Measurements from ENCODE around the gene TIMM22.

Gene TIMM22

GRCh38 chr17:1022278-1023024, 25.5 kb downstream of the TIMM22 start:
- DNase-seq (ENCODE audit: low read depth in 2 of 2), result no peak

DNA sequence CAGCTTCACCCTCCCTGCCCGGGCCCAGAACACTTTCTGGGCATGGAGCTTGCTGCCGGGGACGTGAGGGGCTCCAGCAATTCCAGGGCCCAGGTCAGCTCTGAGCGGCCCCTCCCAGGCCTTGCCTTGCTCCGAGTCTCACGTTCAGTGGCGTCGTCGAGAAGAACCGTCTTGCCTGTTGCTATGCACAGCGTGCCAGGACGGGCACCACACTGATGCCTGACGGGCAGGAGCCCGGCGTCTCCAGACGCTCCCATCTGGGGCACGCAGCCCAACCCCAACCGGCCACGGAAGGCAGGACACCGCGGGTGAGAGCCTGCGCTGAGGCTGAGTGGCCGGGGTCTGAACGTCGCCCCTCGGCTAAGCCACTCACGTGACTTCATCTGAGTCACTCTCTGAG, 27.1 kb downstream of the TIMM22 start:
- DNase-seq (ENCODE audit: low read depth in 2 of 2), result no peak

DNA sequence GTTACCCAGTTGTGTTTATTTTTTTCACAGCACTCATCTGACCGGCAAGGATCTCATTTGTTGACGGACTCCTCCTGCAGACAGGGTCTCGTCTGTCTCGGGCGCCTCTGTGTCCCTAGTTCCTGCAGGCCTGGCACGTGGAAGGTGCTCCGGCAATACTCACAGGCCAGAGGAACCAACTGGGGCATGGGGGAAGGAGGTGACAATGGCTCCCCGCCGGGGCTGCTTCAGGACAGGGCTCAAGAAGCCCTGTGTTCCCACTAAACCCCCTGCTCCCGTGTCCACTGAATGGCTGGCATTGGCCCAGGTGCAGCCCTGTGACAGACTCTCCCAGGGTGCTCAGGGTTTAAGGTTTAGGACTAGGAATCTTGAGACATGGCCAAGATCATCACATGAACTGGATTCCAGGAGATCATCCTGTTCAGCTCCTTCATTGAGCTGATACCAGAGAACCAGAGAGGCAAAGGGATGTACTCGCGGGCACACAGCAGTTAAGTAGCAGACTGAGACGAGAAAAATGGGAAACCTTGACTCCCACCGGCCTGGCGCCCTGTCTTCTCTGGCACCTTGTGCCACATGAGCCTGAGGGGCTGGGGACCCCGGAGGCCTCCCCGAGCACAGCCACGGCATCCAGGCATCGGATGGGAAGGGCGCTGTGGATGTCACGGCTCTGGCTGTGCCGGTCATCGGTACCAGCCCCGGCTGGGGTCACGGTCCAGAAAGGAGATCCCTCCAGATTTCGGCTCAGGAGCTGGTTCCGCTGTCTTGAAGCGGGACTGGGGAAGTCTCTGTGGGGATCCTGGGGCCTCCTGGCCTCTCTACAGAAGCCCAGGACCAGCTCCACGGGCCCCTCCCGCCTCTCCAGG, 29.0 kb downstream of the TIMM22 start:
- DNase-seq (ENCODE audit: low read depth in 2 of 2), result no peak

DNA sequence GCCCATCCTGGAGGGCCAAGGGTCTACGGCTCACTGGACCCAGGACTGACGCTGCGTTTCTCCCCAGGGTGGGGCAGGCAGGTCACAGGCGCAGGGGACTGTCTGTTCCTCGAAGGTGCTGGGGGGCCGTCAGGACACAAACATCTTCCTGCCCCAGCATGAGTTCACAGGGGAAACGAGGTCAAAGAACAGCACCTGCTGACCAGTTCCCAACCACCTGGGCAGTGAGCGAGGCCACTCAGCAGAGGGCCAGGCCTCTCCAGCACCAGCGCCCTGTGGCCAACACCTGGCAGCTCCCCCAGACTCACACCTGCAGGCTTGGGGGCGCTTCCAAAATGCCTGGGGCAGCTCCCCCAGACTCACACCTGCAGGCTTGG, 29.7 kb downstream of the TIMM22 start:
- DNase-seq (ENCODE audit: low read depth in 2 of 2), result no peak

DNA sequence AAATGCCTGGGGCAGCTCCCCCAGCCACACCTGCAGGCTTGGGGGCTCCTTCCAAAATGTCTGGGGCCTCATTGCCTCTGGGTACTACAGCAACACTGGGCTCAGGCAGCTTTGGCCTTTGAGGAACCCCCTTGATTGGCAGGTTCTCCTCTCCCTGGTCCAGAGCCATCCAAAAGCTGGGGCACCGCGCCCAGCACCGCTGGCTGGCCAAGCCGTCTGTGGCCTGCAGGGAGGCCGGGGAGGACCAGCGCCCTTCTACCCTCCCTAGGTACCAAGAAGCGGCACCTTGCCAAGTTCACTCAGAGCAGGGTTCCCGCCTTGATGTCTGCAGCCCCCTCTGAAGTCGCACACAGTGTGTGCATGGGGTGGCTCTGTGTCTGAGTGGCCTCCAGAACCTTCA, 30.1 kb downstream of the TIMM22 start:
- no peak for DNase-seq (ENCODE audit: low read depth in 2 of 2)

DNA sequence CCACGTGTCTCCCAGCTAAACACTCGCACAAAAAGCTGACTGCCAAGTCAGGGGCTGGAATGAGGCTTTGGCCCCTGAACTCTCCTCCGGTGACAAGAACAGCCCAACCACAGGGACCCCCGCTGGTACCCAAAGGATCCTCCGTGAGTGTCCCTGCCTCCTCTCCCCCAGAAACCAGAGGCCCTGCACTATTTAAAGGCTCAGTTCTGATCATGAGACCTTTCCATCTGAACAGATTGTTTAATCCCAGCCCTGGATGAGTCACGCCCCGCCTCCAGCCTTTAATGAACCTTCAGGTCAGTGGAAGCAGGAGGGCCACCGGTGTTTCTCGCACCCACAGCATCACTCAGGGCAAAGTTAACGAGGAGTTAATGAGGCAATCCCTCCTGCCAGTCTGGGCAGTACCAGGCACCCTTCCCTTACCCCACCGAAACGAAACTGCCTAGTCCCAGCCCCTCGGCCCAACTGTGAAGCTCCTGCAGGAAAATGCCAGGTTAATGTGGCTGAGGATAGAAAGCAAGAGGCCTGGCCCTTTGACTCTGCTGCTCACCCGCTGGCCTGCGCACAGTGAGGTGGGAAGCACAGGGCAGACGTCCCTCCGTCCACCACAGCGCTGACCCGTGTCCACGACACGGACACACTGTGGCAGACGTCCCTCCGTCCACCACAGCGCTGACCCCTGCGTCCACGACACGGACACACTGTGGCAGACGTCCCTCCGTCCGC, 32.4 kb downstream of the TIMM22 start:
- DNase-seq (ENCODE audit: low read depth in 2 of 2), result no peak

- DNase-seq (ENCODE audit: low read depth in 2 of 2), result no peak
Observed at GRCh38 chr17:1029922-1030644, 33.2 kb downstream of the TIMM22 start.

- no peak for DNase-seq (ENCODE audit: low read depth in 2 of 2)
Observed at GRCh38 chr17:1030684-1031532, 34.0 kb downstream of the TIMM22 start.

- DNase-seq (ENCODE audit: low read depth in 2 of 2), result no peak
Observed at GRCh38 chr17:1031711-1032110, 34.8 kb downstream of the TIMM22 start.

DNA sequence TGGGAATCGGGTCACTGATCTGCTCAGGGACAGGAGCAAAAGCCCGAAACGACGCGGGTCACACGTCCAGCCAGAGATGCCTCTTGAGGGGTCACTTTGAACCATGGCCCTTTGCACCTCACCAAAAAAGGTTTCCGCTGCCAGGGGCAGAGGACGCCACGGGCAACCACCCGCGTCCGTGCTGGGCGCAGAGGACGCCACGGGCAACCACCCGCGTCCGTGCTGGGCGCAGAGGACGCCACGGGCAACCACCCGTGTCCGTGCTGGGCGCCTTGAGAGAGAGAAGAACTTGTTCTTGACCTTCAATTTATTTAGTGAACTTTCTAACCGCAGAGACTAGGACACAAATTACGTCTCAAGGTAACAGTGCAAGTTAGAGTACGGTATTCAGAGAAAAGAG, 35.5 kb downstream of the TIMM22 start:
- DNase-seq (ENCODE audit: low read depth in 2 of 2), result no peak

- DNase-seq (ENCODE audit: low read depth in 2 of 2), result no peak
Observed at GRCh38 chr17:1033503-1033902, 36.6 kb downstream of the TIMM22 start.

DNA sequence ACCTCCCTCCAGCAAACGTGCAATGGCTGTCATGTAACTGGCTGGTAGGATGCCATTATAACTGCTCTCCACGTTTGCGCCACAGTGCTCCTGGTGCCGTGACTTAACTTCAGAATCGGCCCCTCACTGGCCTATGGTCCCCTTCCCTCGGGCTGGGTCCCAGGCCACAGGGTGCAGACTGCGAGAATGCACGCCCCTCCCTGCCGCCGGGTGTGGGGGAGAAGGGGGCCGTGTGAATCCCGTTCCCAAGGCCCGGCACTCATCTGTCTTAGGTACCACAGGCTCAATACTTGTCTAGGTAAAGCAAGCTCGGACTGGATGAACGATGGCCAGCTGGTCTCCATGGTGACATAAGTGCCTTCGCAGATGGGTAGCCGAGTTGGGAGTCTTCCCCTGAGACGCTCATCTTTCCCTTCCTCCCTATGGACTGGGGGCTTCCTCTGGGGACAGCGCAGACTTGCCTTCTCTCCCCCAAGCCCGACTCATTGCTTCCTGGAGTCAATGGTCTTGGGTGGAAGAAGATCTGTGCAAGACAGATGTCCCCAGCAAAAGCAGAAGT, 37.8 kb downstream of the TIMM22 start:
- no peak for DNase-seq (ENCODE audit: low read depth in 2 of 2)

- no peak for DNase-seq (ENCODE audit: low read depth in 2 of 2)
Observed at GRCh38 chr17:1035546-1036170, 38.7 kb downstream of the TIMM22 start.

GRCh38 chr17:1036171-1036844, 39.4 kb downstream of the TIMM22 start:
- DNase-seq (ENCODE audit: low read depth in 2 of 2), result no peak

GRCh38 chr17:1036845-1037237, 39.9 kb downstream of the TIMM22 start:
- DNase-seq (ENCODE audit: low read depth in 2 of 2), result no peak

GRCh38 chr17:1037238-1037879, 40.4 kb downstream of the TIMM22 start:
- DNase-seq (ENCODE audit: low read depth in 2 of 2), result no peak

DNA sequence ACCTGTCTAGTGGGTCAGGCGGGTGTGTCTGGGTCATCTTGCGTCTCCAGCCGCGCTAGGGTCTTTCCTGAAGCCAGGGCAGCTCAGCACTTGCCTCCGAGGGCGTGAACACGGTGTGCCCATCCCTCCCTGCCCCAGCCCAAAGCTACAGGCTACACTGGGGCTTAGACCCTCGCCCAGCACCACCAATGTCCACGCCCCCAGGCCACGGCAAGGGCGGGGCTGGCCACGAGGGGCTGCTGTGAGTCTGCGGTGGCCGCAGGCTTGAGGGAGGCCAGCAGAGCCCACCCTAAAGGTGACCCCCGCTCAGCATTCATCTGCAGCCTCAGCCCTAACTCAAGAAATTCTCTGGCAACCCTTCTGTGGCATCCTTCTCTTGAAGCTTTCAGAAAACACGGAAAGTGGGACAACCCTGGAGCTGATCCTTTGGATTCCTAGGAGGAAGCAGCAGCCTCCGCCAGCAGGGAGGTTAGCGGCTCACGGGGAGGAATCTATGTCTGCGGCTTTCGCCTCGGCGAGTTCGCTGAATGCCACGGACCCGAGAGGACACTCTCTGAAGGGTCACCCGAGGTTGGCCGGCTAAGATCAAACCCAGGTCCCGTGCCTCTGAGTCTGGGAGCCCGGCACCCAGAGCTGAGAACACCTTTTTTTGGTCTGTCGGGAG, 41.7 kb downstream of the TIMM22 start:
- DNase-seq (ENCODE audit: low read depth in 2 of 2), result no peak

- no peak for DNase-seq (ENCODE audit: low read depth in 2 of 2)
Observed at GRCh38 chr17:1039123-1039507, 42.2 kb downstream of the TIMM22 start.
